Spleen (tissue), 13 donors: ENCODE results near the gene PNPO. TPM values are rescaled to one million over a fixed set of nuclear protein-coding genes. Genes with fewer than 3 reads are reported as not detected.

ENCODE experiments used
- DNase-seq: peaks from one replicate; pipeline ENCODE4 v3.0.0-alpha.2; 2020
- H3K27ac ChIP-seq, 8 donors: fragments of 200-600 bp; sonication (generic) in 7 of 8; 1 replicate in 4 of 8; 2 replicates in 4 of 8; pipeline versions ENCODE4 v1.5.0 to v1.8.0; 2016 to 2021; ENCODE audit warnings: inconsistent platforms in 4 of 8, mild to moderate bottlenecking in 4 of 8, moderate library complexity in 1 of 8
- H3K27me3 ChIP-seq, 7 donors: fragments of 200-600 bp; sonication (generic) in 6 of 7; replicated peaks in 1 of 7; 1 replicate in 4 of 7; 2 replicates in 3 of 7; pipeline versions ENCODE4 v1.5.0 to v1.8.0; 2016 to 2021; ENCODE audit warnings: inconsistent platforms in 3 of 7, mild to moderate bottlenecking in 1 of 7
- H3K36me3 ChIP-seq, 6 donors: fragments of 200-600 bp; sonication (generic) in 5 of 6; 1 replicate in 4 of 6; 2 replicates in 2 of 6; pipeline versions ENCODE4 v1.5.0 to v1.8.0; 2016 to 2021; ENCODE audit warnings: inconsistent platforms in 2 of 6
- H3K4me1 ChIP-seq, 6 donors: fragments of 200-600 bp; sonication (generic) in 5 of 6; 1 replicate in 3 of 6; 2 replicates in 3 of 6; pipeline versions ENCODE4 v1.5.0 to v1.8.0; 2016 to 2021; ENCODE audit warnings: inconsistent platforms in 3 of 6
- H3K4me3 ChIP-seq, 8 donors: fragments of 200-600 bp; sonication (generic) in 7 of 8; 1 replicate in 4 of 8; 2 replicates in 4 of 8; pipeline versions ENCODE4 v1.5.0 to v1.8.0; 2016 to 2021; ENCODE audit warnings: inconsistent platforms in 4 of 8, mild to moderate bottlenecking in 4 of 8, moderate library complexity in 2 of 8
- H3K9me3 ChIP-seq, 8 donors: fragments of 200-600 bp; sonication (generic) in 7 of 8; 1 replicate in 4 of 8; 2 replicates in 4 of 8; pipeline versions ENCODE4 v1.5.0 to v1.8.0; 2016 to 2021; ENCODE audit warnings: inconsistent platforms in 4 of 8
- POLR2A ChIP-seq, 3 donors: fragments of 450-650 bp; IDR thresholded peaks; one replicate each; pipeline ENCODE4 v1.5.1; 2017; ENCODE audit warnings: antibody characterized with exemption in 3 of 3, mild to moderate bottlenecking in 1 of 3
- POLR2AphosphoS5 ChIP-seq, 3 donors: sonication (generic); formaldehyde crosslinking; IDR thresholded peaks; one replicate each; pipeline ENCODE4 v1.5.1; 2017; ENCODE audit warnings: antibody characterized with exemption in 3 of 3
- WGBS, 5 donors: extraction: QIAGEN DNeasy Blood & Tissue Kit in 3 of 5; methylation state at CpG; one replicate each; pipeline versions ENCODE4 v1.1.5 to v1.1.7; 2013 to 2018; 5-methylcytosine and 5-hydroxymethylcytosine counted together
- intact Hi-C: fragments of 100-400 bp; cut with DNase I; formaldehyde crosslinking; loops from one replicate; pipeline ENCODE4 v1.15.0; 2023; ENCODE audit warnings: low total_unique reads
- long read RNA-seq, 2 donors: transcript quantifications; one replicate each; lab custom pipeline, GENCODE V29; 2026
- polyA plus RNA-seq, 3 donors: library from polyadenylated mRNA; stranded (reverse); fragments of 200-250 nt; gene quantifications; one replicate each; pipeline ENCODE4 v1.2.1, GENCODE V29; 2013
- total RNA-seq, 7 donors: library from RNA; depleted of rRNA in 3 of 7; stranded (reverse); fragments of >200 nt in 3 of 7; fragmentation: NEBNext Ultra II Directional in 4 of 7; extraction: Animal tissue kit (Norgen Biotek cat#: 25700) in 4 of 7; gene quantifications; one replicate each; pipeline versions ENCODE4 v1.1.0 to v1.2.1, GENCODE V29; 2016 to 2021
- TF ChIP-seq, protein P1 (sequence below), 11 experiments: fragments of 200-600 bp in 7 of 11; fragments of 450-650 bp in 4 of 11; sonication (generic) in 4 of 11; IDR thresholded peaks in 8 of 11; conservative IDR thresholded peaks in 3 of 11; 1 replicate in 7 of 11; 2 replicates in 4 of 11; pipeline versions ENCODE4 v1.4.0 to v1.8.0; 2016 to 2021; ENCODE audit warnings: antibody characterized with exemption in 11 of 11, inconsistent platforms in 4 of 11, mild to moderate bottlenecking in 1 of 11
- donor health status: healthy with polysubstance abuse.
- donor health status: DM: no; HTN: no; CAD: no; lungs with moderate emphysema.
- donor health status: DM: no; HTN: no; CAD: no.
- donor health status: Bipolar disorder and iron deficiency.
- donor health status: healthy.
- donor health status: DM: no; HTN: no; CAD: no.
- donor health status: DM: yes; HTN: yes; CAD: no.

The PNPO gene
- total RNA-seq, result 10 to 100 TPM; 23.6 to 28.9 (median 28.1) TPM
- polyA plus RNA-seq, result 10 to 100 TPM in 1 of 3 donors, 1 to 10 TPM in 2; 6.1 to 13.0 (median 8.5) TPM
- long read RNA-seq, donor 1, partial matches to known transcripts, result 0 of 4 reads
- long read RNA-seq, donor 1, other reads (novel, unspliced or antisense), result 0 of 4 reads
- long read RNA-seq, donor 2, partial matches to known transcripts, result 0 of 5 reads
- long read RNA-seq, donor 2, other reads (novel, unspliced or antisense), result 0 of 5 reads

DNA sequence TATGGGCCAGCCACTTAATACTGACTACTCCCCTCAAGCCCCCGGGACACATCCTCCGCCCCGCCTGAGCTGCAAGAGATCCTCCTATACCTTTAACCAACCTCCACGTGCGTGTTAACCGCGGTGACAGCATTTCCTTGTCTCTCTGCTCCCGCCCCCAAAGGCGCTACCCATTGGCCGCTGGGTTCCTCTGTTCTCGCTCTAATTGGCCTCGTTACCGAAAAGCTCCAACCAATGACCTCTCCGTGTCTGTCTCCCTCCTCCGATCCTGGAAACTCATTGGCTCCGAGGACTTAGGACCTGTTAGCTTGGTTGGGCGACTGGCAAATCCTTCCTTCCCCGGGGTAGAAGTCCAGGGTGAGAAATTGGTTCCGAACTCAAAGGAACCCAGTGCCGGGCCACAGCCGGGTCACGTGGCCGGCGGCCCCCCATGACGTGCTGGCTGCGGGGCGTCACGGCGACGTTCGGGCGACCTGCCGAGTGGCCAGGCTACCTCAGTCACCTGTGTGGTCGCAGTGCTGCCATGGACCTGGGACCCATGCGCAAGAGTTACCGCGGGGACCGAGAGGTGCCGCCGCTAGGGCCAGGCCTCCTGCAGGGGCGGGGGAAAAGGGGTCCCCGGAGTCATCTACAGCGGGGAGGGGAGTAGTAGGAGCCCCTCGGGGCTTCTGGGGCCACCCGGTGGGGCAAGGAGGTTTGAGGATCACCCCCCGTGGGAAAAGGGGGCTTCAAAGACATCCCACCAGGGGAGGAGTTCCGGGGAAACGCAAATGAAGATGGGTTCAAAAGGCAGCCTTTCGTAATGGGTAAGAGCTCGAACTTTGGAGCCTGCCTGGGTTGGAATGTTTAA lies at the start of gene PNPO:
Gene PNPO, plus strand, starts transcription at position 326 of the 850 bp plus-strand sequence. Its CDS starts 105 bp downstream, at position 431.
- Histone ChIP-seq H3K27ac (peak within 1 kb of the TSS; percentile 49 to 92 (median 84)), H3K4me1 (peaks cover 10 to 64% (median 39%) of the 10 kb centered on the region in 6 donors), H3K4me3 (peak within 1 kb of the TSS; percentile 69 to 97 (median 84)), H3K27me3 (no peaks in the 10 kb centered on the region), H3K36me3 (peaks cover 0 to 33% (median 10%) of the 10 kb centered on the region in 6 donors), H3K9me3 (no peaks in the 10 kb centered on the region)
- WGBS, 5 donors, result 0 to 4% (median 1%) methylated on average over 30 to 50 of the region's 50 CpGs
- peak; percentile 81 to 89 (median 87) for TF ChIP-seq POLR2AphosphoS5 (IDR thresholded peaks at IDR 0.05)
- TF ChIP-seq, protein P1, sequence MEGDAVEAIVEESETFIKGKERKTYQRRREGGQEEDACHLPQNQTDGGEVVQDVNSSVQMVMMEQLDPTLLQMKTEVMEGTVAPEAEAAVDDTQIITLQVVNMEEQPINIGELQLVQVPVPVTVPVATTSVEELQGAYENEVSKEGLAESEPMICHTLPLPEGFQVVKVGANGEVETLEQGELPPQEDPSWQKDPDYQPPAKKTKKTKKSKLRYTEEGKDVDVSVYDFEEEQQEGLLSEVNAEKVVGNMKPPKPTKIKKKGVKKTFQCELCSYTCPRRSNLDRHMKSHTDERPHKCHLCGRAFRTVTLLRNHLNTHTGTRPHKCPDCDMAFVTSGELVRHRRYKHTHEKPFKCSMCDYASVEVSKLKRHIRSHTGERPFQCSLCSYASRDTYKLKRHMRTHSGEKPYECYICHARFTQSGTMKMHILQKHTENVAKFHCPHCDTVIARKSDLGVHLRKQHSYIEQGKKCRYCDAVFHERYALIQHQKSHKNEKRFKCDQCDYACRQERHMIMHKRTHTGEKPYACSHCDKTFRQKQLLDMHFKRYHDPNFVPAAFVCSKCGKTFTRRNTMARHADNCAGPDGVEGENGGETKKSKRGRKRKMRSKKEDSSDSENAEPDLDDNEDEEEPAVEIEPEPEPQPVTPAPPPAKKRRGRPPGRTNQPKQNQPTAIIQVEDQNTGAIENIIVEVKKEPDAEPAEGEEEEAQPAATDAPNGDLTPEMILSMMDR (IDR thresholded peaks at IDR 0.05 in 8 of 11, conservative IDR thresholded peaks at IDR 0.05 in 3 of 11), result peak in 2 of 11 experiments; percentile 24 to 38
- peak in 1 of 3 donors; percentile 43 for TF ChIP-seq POLR2A (IDR thresholded peaks at IDR 0.05)
- DNase-seq, result peak; percentile 97
- intact Hi-C loops, result loop anchor here (2.0 kb wide), 1 partner anchor 45 kb away; the partner anchor contains the start of gene SP2

DNA sequence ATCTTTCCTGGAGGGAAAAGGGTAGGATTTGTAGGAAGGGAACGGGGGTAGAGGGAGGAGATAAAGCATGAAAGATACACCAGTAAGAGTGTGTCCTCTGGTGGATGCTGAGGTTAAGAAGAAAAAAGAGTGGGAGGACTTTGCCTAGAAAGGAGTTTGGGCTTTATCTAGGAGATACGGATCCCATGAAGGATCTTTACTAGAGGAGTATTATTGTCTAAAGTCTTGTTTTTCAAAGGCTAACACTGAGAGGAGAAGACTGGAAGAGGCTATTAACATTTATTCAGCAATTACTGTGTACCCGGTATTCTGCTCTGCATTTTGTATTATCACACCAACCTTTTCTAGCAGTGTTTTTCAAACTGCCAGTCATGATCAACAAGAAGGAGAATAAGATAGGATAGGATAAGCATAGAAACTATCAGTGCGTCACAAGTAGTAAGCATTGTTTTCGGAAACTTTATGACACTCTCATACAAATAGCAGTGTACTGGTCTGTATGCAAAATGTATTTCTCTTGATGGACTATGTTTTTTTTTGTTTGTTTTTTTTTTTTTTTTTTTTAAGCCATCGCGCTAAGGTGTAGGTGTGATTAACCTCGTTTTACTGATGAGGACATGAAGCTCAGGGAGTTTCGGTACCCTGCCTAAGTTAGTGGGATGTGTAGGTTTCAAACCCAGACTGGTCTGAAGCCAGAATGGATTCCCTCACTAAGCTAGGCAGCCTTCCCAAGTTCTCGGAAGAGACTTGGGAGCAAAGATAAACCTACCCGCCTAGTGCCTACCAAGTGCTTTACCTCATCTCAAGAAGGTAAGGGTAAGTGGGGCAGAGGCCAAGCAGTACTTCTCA lies 46.6 kb upstream of the PNPO start:
- intact Hi-C loops, result no loop called here
- TF ChIP-seq POLR2AphosphoS5 (IDR thresholded peaks at IDR 0.05), result no peak
- TF ChIP-seq POLR2A (IDR thresholded peaks at IDR 0.05), result no peak
- TF ChIP-seq, protein P1 (IDR thresholded peaks at IDR 0.05 in 8 of 11, conservative IDR thresholded peaks at IDR 0.05 in 3 of 11), result no peak
- Histone ChIP-seq H3K9me3 (no peaks in the 10 kb centered on the region), H3K27me3 (no peaks in the 10 kb centered on the region), H3K4me3 (peak overlapping the region; percentile 62 to 83 (median 70)), H3K4me1 (peaks cover 10 to 73% (median 50%) of the 10 kb centered on the region in 6 donors), H3K27ac (peak overlapping the region; percentile 80 to 100 (median 98)), H3K36me3 (peaks cover 0 to 20% (median 4%) of the 10 kb centered on the region in 6 donors)
- DNase-seq, result no peak
- 35 to 48% (median 44%) methylated on average over 11 of the region's 11 CpGs for WGBS, 5 donors

DNA sequence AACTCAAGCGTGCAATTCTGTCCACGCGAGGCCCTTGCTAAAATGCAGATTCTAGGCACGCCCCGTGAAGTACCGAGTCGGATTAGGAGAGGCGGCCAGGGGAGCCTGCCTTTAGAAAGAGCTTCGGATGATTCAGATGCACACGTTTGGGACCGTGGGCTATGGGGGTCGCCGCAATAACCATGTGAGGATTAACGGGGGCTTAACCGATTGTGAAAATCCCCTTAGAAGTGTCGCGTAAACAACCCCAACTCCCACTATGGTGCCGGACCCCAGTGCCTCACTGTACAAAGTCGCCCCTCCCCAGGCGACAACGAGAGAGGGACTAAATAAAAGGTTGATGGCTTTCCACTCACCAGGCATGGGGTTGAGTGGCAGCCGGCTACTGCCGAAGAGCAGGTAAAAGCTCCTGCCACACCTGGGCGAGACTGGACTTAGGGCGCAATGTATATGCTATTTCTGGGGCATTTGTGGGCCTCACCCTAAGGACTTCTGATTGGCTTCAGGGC lies 46.0 kb upstream of the PNPO start:
- no peaks in the 10 kb centered on the region for H3K9me3 ChIP-seq
- peaks cover 10 to 73% (median 45%) of the 10 kb centered on the region in 6 donors for H3K4me1 ChIP-seq
- H3K27ac ChIP-seq, result peak overlapping the region; percentile 80 to 100 (median 98)
- no peaks in the 10 kb centered on the region for H3K27me3 ChIP-seq
- TF ChIP-seq POLR2A (IDR thresholded peaks at IDR 0.05) (peak in 2 of 3 donors; percentile 79 to 83), POLR2AphosphoS5 (IDR thresholded peaks at IDR 0.05) (peak in 2 of 3 donors; percentile 91 to 97)
- TF ChIP-seq, protein P1 (IDR thresholded peaks at IDR 0.05 in 8 of 11, conservative IDR thresholded peaks at IDR 0.05 in 3 of 11), result peak in 1 of 11 experiments; percentile 20
- intact Hi-C loops, result no loop called here
- peak overlapping the region; percentile 62 to 83 (median 70) for H3K4me3 ChIP-seq
- peaks cover 0 to 26% (median 4%) of the 10 kb centered on the region in 6 donors for H3K36me3 ChIP-seq
- 0 to 1% (median 0%) methylated on average over 20 to 25 of the region's 25 CpGs for WGBS, 5 donors
- DNase-seq, result peak; percentile 93
